Upper lobe of left lung (tissue), 6 donors: Measurements from ENCODE around the gene SLC50A1. TPM values are rescaled to one million over a fixed set of nuclear protein-coding genes. Genes with fewer than 3 reads are reported as not detected.

ENCODE experiments used
- ATAC-seq, 2 donors: fragments of 200-7000 bp; cut with Tn5 transposase; one replicate each; pipeline ENCODE4 v1.9.1; 2022; ENCODE audit warnings: mild to moderate bottlenecking in 2 of 2, moderate library complexity in 2 of 2; ENCODE audit not compliant: low FRiP score in 2 of 2
- DNase-seq, 2 donors: peaks; one replicate each; pipeline ENCODE4 v3.0.0-alpha.2; 2019 to 2020
- H3K27ac ChIP-seq, 4 donors: fragments of 200-600 bp; sonication (generic); one replicate each; pipeline ENCODE4 v1.5.1; 2016 to 2019
- H3K27me3 ChIP-seq, 4 donors: fragments of 200-600 bp; sonication (generic); one replicate each; pipeline ENCODE4 v1.5.1; 2017 to 2019
- H3K36me3 ChIP-seq, 4 donors: fragments of 200-600 bp; sonication (generic); one replicate each; pipeline ENCODE4 v1.5.1; 2016 to 2019
- H3K4me1 ChIP-seq, 4 donors: fragments of 200-600 bp; sonication (generic); one replicate each; pipeline ENCODE4 v1.5.1; 2018 to 2019
- H3K4me3 ChIP-seq, 4 donors: fragments of 200-600 bp; sonication (generic); one replicate each; pipeline ENCODE4 v1.5.1; 2017 to 2019; ENCODE audit warnings: mild to moderate bottlenecking in 2 of 4, moderate library complexity in 1 of 4
- H3K9me3 ChIP-seq, 4 donors: fragments of 200-600 bp; sonication (generic); one replicate each; pipeline ENCODE4 v1.5.1; 2018 to 2019
- CTCF ChIP-seq, 6 experiments: fragments of 450-650 bp in 4 of 6; fragments of 200-600 bp in 2 of 6; sonication (generic) in 2 of 6; IDR thresholded peaks; one replicate each; pipeline ENCODE4 v1.5.1; 2016 to 2019; ENCODE audit warnings: antibody characterized with exemption in 6 of 6
- EP300 ChIP-seq, 4 donors: sonication (generic); formaldehyde crosslinking; IDR thresholded peaks; one replicate each; pipeline ENCODE4 v1.5.1; 2017; ENCODE audit warnings: antibody characterized with exemption in 4 of 4, control low read depth in 2 of 4
- POLR2A ChIP-seq, 4 donors: fragments of 450-650 bp; IDR thresholded peaks; one replicate each; pipeline ENCODE4 v1.5.1; 2016 to 2017; ENCODE audit warnings: antibody characterized with exemption in 4 of 4, mild to moderate bottlenecking in 2 of 4
- POLR2AphosphoS5 ChIP-seq, 2 donors: sonication (generic); formaldehyde crosslinking; IDR thresholded peaks; one replicate each; pipeline ENCODE4 v1.5.1; 2017; ENCODE audit warnings: antibody characterized with exemption in 2 of 2
- WGBS, 2 donors: methylation state at CpG; one replicate each; pipeline ENCODE4 v1.1.5; 2017 to 2018; 5-methylcytosine and 5-hydroxymethylcytosine counted together
- total RNA-seq, 6 donors: library from RNA; depleted of rRNA in 4 of 6; stranded (reverse); fragments of >200 nt in 4 of 6; gene quantifications; one replicate each; pipeline versions ENCODE4 v1.1.0 to v1.2.1, GENCODE V29; 2016 to 2021
- donor health status: DM: no; HTN: no; CAD: no; lungs with moderate emphysema.
- donor health status: DM: no; HTN: yes; CAD: no; lungs with severe emphysema.

SLC50A1 gene
- total RNA-seq, 6 donors from 2014 or later = 19.9 to 49.9 (median 42.7) TPM

GRCh38 chr1:155092131-155092530 is 43.5 kb upstream of the SLC50A1 start:
- Histone ChIP-seq H3K36me3 (no peaks in the 10 kb centered on the region), H3K4me3 (no peak overlapping the region), H3K27me3 (no peaks in the 10 kb centered on the region), H3K9me3 (no peaks in the 10 kb centered on the region), H3K4me1 (peaks cover 13 to 21% (median 17%) of the 10 kb centered on the region in 4 donors), H3K27ac (no peak overlapping the region)
- no peak for TF ChIP-seq EP300 (IDR thresholded peaks at IDR 0.05)
- no peak for TF ChIP-seq POLR2AphosphoS5 (IDR thresholded peaks at IDR 0.05)
- TF ChIP-seq POLR2A (IDR thresholded peaks at IDR 0.05) = no peak
- TF ChIP-seq CTCF (IDR thresholded peaks at IDR 0.05) = no peak
- ATAC-seq = no peak
- DNase-seq = no peak
- WGBS, 2 donors = 77 to 95% methylated on average over 4 to 6 of the region's 6 CpGs

- TF ChIP-seq EP300 (IDR thresholded peaks at IDR 0.05) (no peak), POLR2A (IDR thresholded peaks at IDR 0.05) (no peak), POLR2AphosphoS5 (IDR thresholded peaks at IDR 0.05) (no peak), CTCF (IDR thresholded peaks at IDR 0.05) (no peak)
- Histone ChIP-seq H3K4me3 (no peak overlapping the region), H3K27ac (no peak overlapping the region), H3K9me3 (no peaks in the 10 kb centered on the region), H3K36me3 (no peaks in the 10 kb centered on the region), H3K4me1 (peaks cover 13 to 21% (median 17%) of the 10 kb centered on the region in 4 donors), H3K27me3 (no peaks in the 10 kb centered on the region)
- no peak for ATAC-seq
- WGBS, 2 donors = 85 to 86% methylated on average over 10 to 12 of the region's 12 CpGs
- no peak for DNase-seq
Observed at GRCh38 chr1:155092641-155093040, 43.0 kb upstream of the SLC50A1 start.

DNA sequence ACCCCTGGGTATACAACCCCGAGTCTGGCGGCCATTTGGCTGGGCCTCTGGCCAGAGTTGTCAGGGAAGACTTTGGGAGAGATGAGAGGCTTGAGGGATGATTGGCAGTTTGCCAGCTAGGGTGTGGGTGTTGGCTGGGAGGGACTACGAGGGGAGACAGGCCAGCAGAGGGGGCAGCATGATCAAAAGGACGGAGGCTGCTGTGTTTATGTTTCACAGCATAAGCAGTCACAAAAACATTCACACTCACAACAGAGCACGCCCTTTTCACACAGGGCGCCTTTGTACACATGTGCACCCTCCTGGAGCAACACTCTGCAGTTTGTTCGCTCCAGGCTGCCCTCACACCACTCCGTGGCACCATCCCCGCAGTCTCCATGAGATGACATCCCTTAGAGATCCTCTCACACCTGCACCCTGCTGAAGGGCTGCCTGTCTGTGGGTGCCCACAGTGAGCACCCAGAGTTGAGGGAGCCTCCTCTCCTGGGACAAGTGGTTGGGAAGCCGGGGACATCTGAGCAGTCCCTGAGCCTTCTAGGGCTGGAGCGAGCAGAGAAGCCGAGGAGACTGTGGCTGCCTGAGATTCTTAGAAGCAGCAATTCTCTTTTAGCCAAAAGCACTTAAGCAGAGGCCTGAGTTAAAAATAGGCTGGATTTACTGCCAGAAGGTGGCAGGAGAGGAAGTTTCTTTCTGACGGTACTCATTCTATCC is 41.6 kb upstream of the SLC50A1 start:
- DNase-seq (peak in 1 of 2 donors; percentile 42), ATAC-seq (peak; percentile 43 to 47)
- Histone ChIP-seq H3K27me3 (no peaks in the 10 kb centered on the region), H3K4me1 (peaks cover 13 to 21% (median 17%) of the 10 kb centered on the region in 4 donors), H3K27ac (peak overlapping the region; percentile 6 to 77 (median 72)), H3K9me3 (no peaks in the 10 kb centered on the region), H3K36me3 (no peaks in the 10 kb centered on the region), H3K4me3 (peak overlapping the region in 1 of 4 donors; percentile 12)
- TF ChIP-seq POLR2AphosphoS5 (IDR thresholded peaks at IDR 0.05) = no peak
- TF ChIP-seq CTCF (IDR thresholded peaks at IDR 0.05) = peak in 4 of 6 experiments; percentile 3 to 48 (median 38)
- TF ChIP-seq POLR2A (IDR thresholded peaks at IDR 0.05) = no peak
- no peak for TF ChIP-seq EP300 (IDR thresholded peaks at IDR 0.05)
- 10 to 11% methylated on average over 12 to 13 of the region's 13 CpGs for whole genome bisulfite sequencing, 2 donors

GRCh38 chr1:155094622-155094948 is 41.1 kb upstream of the SLC50A1 start:
- no peaks in the 10 kb centered on the region for H3K27me3 ChIP-seq
- H3K36me3 ChIP-seq = no peaks in the 10 kb centered on the region
- no peaks in the 10 kb centered on the region for H3K9me3 ChIP-seq
- H3K4me1 ChIP-seq = peaks cover 13 to 21% (median 17%) of the 10 kb centered on the region in 4 donors
- no peak for TF ChIP-seq POLR2A (IDR thresholded peaks at IDR 0.05)
- H3K27ac ChIP-seq = peak overlapping the region; percentile 6 to 77 (median 72)
- DNase-seq (no peak), ATAC-seq (no peak)
- H3K4me3 ChIP-seq = no peak overlapping the region
- 56 to 73% methylated on average over 2 of the region's 2 CpGs for WGBS, 2 donors

- TF ChIP-seq EP300 (IDR thresholded peaks at IDR 0.05) = no peak
- TF ChIP-seq POLR2AphosphoS5 (IDR thresholded peaks at IDR 0.05) = no peak
- no peak for TF ChIP-seq CTCF (IDR thresholded peaks at IDR 0.05)
- no peak for TF ChIP-seq POLR2A (IDR thresholded peaks at IDR 0.05)
- H3K36me3 ChIP-seq = no peaks in the 10 kb centered on the region
- 82 to 92% methylated on average over 7 of the region's 7 CpGs for WGBS, 2 donors
Observed at GRCh38 chr1:155099331-155099730, 36.3 kb upstream of the SLC50A1 start.

More at GRCh38 chr1:155099331-155099730, 36.3 kb upstream of the SLC50A1 start:
- DNase-seq (no peak), ATAC-seq (no peak)
- Histone ChIP-seq H3K4me1 (peaks cover 3 to 14% (median 8%) of the 10 kb centered on the region in 4 donors), H3K27me3 (no peaks in the 10 kb centered on the region), H3K4me3 (no peak overlapping the region), H3K27ac (no peak overlapping the region), H3K9me3 (no peaks in the 10 kb centered on the region)
